SH-SY5Y (cell line): ENCODE measurements around the gene PRPH2.

Experiments
- GATA2 ChIP-seq: IDR thresholded peaks from 2 replicates; pipeline ENCODE4 v1.6.1; 2011; ENCODE audit warnings: mild to moderate bottlenecking, low read depth, low read length
- GATA3 ChIP-seq: IDR thresholded peaks from 2 replicates; pipeline ENCODE4 v1.6.1; 2011; ENCODE audit warnings: low read depth, mild to moderate bottlenecking, low read length, moderate library complexity

- TF ChIP-seq GATA3 (no peak), GATA2 (no peak)
Measured at GRCh38 chr6:42707595-42707994, 14.8 kb downstream of the PRPH2 start.
